ENCODE results near the gene CROCC2.

- TF ChIP-seq, protein P1, sequence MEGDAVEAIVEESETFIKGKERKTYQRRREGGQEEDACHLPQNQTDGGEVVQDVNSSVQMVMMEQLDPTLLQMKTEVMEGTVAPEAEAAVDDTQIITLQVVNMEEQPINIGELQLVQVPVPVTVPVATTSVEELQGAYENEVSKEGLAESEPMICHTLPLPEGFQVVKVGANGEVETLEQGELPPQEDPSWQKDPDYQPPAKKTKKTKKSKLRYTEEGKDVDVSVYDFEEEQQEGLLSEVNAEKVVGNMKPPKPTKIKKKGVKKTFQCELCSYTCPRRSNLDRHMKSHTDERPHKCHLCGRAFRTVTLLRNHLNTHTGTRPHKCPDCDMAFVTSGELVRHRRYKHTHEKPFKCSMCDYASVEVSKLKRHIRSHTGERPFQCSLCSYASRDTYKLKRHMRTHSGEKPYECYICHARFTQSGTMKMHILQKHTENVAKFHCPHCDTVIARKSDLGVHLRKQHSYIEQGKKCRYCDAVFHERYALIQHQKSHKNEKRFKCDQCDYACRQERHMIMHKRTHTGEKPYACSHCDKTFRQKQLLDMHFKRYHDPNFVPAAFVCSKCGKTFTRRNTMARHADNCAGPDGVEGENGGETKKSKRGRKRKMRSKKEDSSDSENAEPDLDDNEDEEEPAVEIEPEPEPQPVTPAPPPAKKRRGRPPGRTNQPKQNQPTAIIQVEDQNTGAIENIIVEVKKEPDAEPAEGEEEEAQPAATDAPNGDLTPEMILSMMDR (conservative IDR thresholded peaks at IDR 0.05): no peak
- TF ChIP-seq ZFX (IDR thresholded peaks at IDR 0.05): no peak; the same call in 1 of the 2 replicates
Measured at GRCh38 chr2:240997856-240998705, 91.9 kb downstream of the CROCC2 start, which contains the start of gene SNED1.
